Hepatocyte (in vitro differentiated cells): ENCODE measurements around the gene CSNK2B.

Experiments
- CTCF ChIP-seq: fragments of 200-600 bp; sonication (generic); IDR thresholded peaks from 2 replicates; pipeline ENCODE4 v1.5.1; 2016; ENCODE audit warnings: antibody characterized with exemption, mild to moderate bottlenecking; ENCODE audit not compliant: poor library complexity
- EZH2 ChIP-seq: fragments of 200-600 bp; sonication (generic); IDR thresholded peaks from 2 replicates; pipeline ENCODE4 v1.6.1; 2016; ENCODE audit warnings: antibody characterized with exemption, mild to moderate bottlenecking, borderline replicate concordance
- EZH2phosphoT487 ChIP-seq: fragments of 200-600 bp; sonication (generic); IDR thresholded peaks from one replicate; pipeline ENCODE4 v1.6.1; 2018; ENCODE audit warnings: antibody characterized with exemption, mild to moderate bottlenecking, low read depth, moderate library complexity; ENCODE audit not compliant: unreplicated experiment, severe bottlenecking

- TF ChIP-seq CTCF, result no peak
- no peak for TF ChIP-seq EZH2
- TF ChIP-seq EZH2phosphoT487, result no peak
Measured at GRCh38 chr6:31639449-31639861, 26.4 kb upstream of the CSNK2B start.
